H9 (cell line): ENCODE results near the gene CLDN18. TPM values are rescaled to one million over a fixed set of nuclear protein-coding genes. Genes with fewer than 3 reads are reported as not detected.

Source experiments
- DNase-seq: peaks from one replicate; pipeline ENCODE4 v3.0.0-alpha.2; 2017
- H2AFZ ChIP-seq: one replicate; pipeline ENCODE4 v1.6.1; 2013; ENCODE audit warnings: mild to moderate bottlenecking, low read length, control low read depth, moderate library complexity
- H2AK5ac ChIP-seq: 2 replicates; pipeline ENCODE4 v1.6.1; 2013; ENCODE audit warnings: low read length, control low read depth, mixed read lengths; ENCODE audit not compliant: insufficient read length
- H2BK120ac ChIP-seq: one replicate; pipeline ENCODE4 v1.6.1; 2013; ENCODE audit warnings: low read depth, mild to moderate bottlenecking, low read length, control low read depth, inconsistent platforms; ENCODE audit not compliant: poor library complexity, severe bottlenecking
- H2BK12ac ChIP-seq: 2 replicates; pipeline ENCODE4 v1.6.1; 2013; ENCODE audit warnings: low read length, control low read depth, mixed read lengths, low read depth; ENCODE audit not compliant: insufficient read length
- H2BK15ac ChIP-seq: 2 replicates; pipeline ENCODE4 v1.6.1; 2013; ENCODE audit warnings: low read depth, low read length, control low read depth
- H2BK20ac ChIP-seq: one replicate; pipeline ENCODE4 v1.6.1; 2013; ENCODE audit warnings: low read depth, mild to moderate bottlenecking, low read length, control low read depth, inconsistent platforms; ENCODE audit not compliant: poor library complexity, severe bottlenecking
- H2BK5ac ChIP-seq: 2 replicates; pipeline ENCODE4 v1.6.1; 2013; ENCODE audit warnings: low read length, control low read depth, mixed read lengths; ENCODE audit not compliant: insufficient read length
- H3K14ac ChIP-seq: 2 replicates; pipeline ENCODE4 v1.6.1; 2013; ENCODE audit warnings: low read length, control low read depth; ENCODE audit not compliant: insufficient read depth
- H3K18ac ChIP-seq: 2 replicates; pipeline ENCODE4 v1.6.1; 2013; ENCODE audit warnings: low read depth, mild to moderate bottlenecking, mixed read lengths, low read length, control low read depth; ENCODE audit not compliant: insufficient read length
- H3K23ac ChIP-seq: 2 replicates; pipeline ENCODE4 v1.6.1; 2013; ENCODE audit warnings: low read length, control low read depth, mixed read lengths, low read depth; ENCODE audit not compliant: insufficient read length
- H3K23me2 ChIP-seq: 2 replicates; pipeline ENCODE4 v1.6.1; 2013; ENCODE audit warnings: low read depth, mild to moderate bottlenecking, mixed read lengths, low read length, control low read depth; ENCODE audit not compliant: insufficient read length, poor library complexity, severe bottlenecking
- H3K27ac ChIP-seq: 2 replicates; pipeline ENCODE4 v1.5.1; 2013; ENCODE audit warnings: low read length, control low read depth, mixed read lengths, low read depth; ENCODE audit not compliant: insufficient read length
- H3K27me3 ChIP-seq: 2 replicates; pipeline ENCODE4 v1.6.1; 2013; ENCODE audit warnings: low read length, control low read depth, inconsistent platforms; ENCODE audit not compliant: insufficient read depth
- H3K4ac ChIP-seq: 2 replicates; pipeline ENCODE4 v1.6.1; 2013; ENCODE audit warnings: low read depth, mild to moderate bottlenecking, control low read depth, inconsistent platforms, low read length, moderate library complexity
- H3K4me1 ChIP-seq: 2 replicates; pipeline ENCODE4 v1.6.1; 2013; ENCODE audit warnings: low read length, control low read depth, inconsistent platforms; ENCODE audit not compliant: insufficient read depth
- H3K4me2 ChIP-seq: 2 replicates; pipeline ENCODE4 v1.6.1; 2013; ENCODE audit warnings: low read length, control low read depth, mixed read lengths; ENCODE audit not compliant: insufficient read length, insufficient read depth
- H3K56ac ChIP-seq: 2 replicates; pipeline ENCODE4 v1.6.1; 2013; ENCODE audit warnings: low read depth, mild to moderate bottlenecking, mixed read lengths, low read length, control low read depth; ENCODE audit not compliant: insufficient read length
- H3K79me1 ChIP-seq: 2 replicates; pipeline ENCODE4 v1.6.1; 2013; ENCODE audit warnings: low read depth, mild to moderate bottlenecking, moderate library complexity, low read length, control low read depth, inconsistent platforms; ENCODE audit not compliant: insufficient read depth, poor library complexity, severe bottlenecking
- H3K79me2 ChIP-seq: 2 replicates; pipeline ENCODE4 v1.6.1; 2013; ENCODE audit warnings: low read length, control low read depth, inconsistent platforms; ENCODE audit not compliant: insufficient read depth
- H3K9ac ChIP-seq: 2 replicates; pipeline ENCODE4 v1.6.1; 2013; ENCODE audit warnings: low read length, control low read depth, mixed read lengths; ENCODE audit not compliant: insufficient read length; ENCODE audit errors: extremely low read depth
- H3K9me3 ChIP-seq: one replicate; pipeline ENCODE4 v1.6.1; 2013; ENCODE audit warnings: low read depth, low read length, inconsistent platforms; ENCODE audit not compliant: control insufficient read depth
- H3T11ph ChIP-seq: one replicate; pipeline ENCODE4 v1.6.1; 2013; ENCODE audit warnings: mild to moderate bottlenecking, low read length, control low read depth, inconsistent platforms
- H4K20me1 ChIP-seq: one replicate; pipeline ENCODE4 v1.6.1; 2013; ENCODE audit not compliant: control insufficient read depth, insufficient read length, insufficient read depth
- H4K5ac ChIP-seq: 2 replicates; pipeline ENCODE4 v1.6.1; 2013; ENCODE audit warnings: low read depth, mild to moderate bottlenecking, mixed read lengths, low read length, control low read depth; ENCODE audit not compliant: insufficient read length
- H4K8ac ChIP-seq: replicated peaks from 2 replicates; pipeline ENCODE4 v1.6.1; 2013; ENCODE audit warnings: low read length, control low read depth, mixed read lengths, low read depth; ENCODE audit not compliant: insufficient read length
- H4K91ac ChIP-seq: 2 replicates; pipeline ENCODE4 v1.6.1; 2013; ENCODE audit warnings: low read depth, mild to moderate bottlenecking, moderate library complexity, mixed read lengths, low read length, control low read depth; ENCODE audit not compliant: insufficient read length
- H3K27ac Mint-ChIP-seq, 3 experiments: 2 replicates in 2 of 3; 3 replicates in 1 of 3; pipeline ENCODE4 v1.8.0; 2020 to 2021; ENCODE audit warnings: mixed read lengths in 3 of 3, mild to moderate bottlenecking in 1 of 3, moderate library complexity in 1 of 3
- H3K27me3 Mint-ChIP-seq: 2 replicates; pipeline ENCODE4 v1.8.0; 2021; ENCODE audit warnings: low read depth, mild to moderate bottlenecking, moderate library complexity, mixed read lengths
- H3K36me3 Mint-ChIP-seq, 3 experiments: 2 replicates in 2 of 3; 3 replicates in 1 of 3; pipeline ENCODE4 v1.8.0; 2020 to 2021; ENCODE audit warnings: low read depth in 3 of 3, mixed read lengths in 3 of 3; ENCODE audit not compliant: insufficient read depth in 1 of 3
- H3K4me1 Mint-ChIP-seq, 2 experiments: 2 replicates each; pipeline ENCODE4 v1.8.0; 2020; ENCODE audit warnings: mixed read lengths in 2 of 2
- H3K4me3 Mint-ChIP-seq, 2 experiments: 2 replicates in 1 of 2; 3 replicates in 1 of 2; pipeline ENCODE4 v1.8.0; 2020 to 2021; ENCODE audit warnings: mild to moderate bottlenecking in 2 of 2, mixed read lengths in 2 of 2, moderate library complexity in 1 of 2
- H3K9me3 Mint-ChIP-seq, 2 experiments: 2 replicates in 1 of 2; 3 replicates in 1 of 2; pipeline ENCODE4 v1.8.0; 2020; ENCODE audit warnings: mild to moderate bottlenecking in 2 of 2, mixed read lengths in 2 of 2, moderate library complexity in 1 of 2
- CTCF ChIP-seq: fragments of 200-600 bp; sonication (generic); conservative IDR thresholded peaks from 3 replicates; pipeline ENCODE4 v1.8.0; 2021; ENCODE audit warnings: antibody characterized with exemption, mild to moderate bottlenecking
- WGBS: extraction: QIAGEN DNeasy Blood & Tissue Kit; methylation state at CpG from one replicate; pipeline ENCODE4 v1.1.7; 2013; ENCODE audit warnings: missing lambda C conversion rate, low lambda C conversion rate, mixed read lengths; ENCODE audit not compliant: insufficient read length; ENCODE audit errors: extremely low coverage; 5-methylcytosine and 5-hydroxymethylcytosine counted together
- total RNA-seq: library from RNA; stranded (reverse); gene quantifications from 2 replicates; pipeline ENCODE4 v1.2.1, GENCODE V29; 2021

Gene CLDN18
- total RNA-seq, 1 experiment from 2014 or later: not detected

- Histone ChIP-seq H3K4ac (no peak overlapping the region), H2AK5ac (no peak overlapping the region), H4K5ac (no peak overlapping the region), H3K79me2 (no peaks in the 10 kb centered on the region), H3T11ph (no peak overlapping the region), H3K9ac (no peak overlapping the region), H3K9me3 (no peaks in the 10 kb centered on the region), H4K20me1 (no peaks in the 10 kb centered on the region), H2BK120ac (no peak overlapping the region), H2BK5ac (no peak overlapping the region), H3K18ac (no peak overlapping the region), H2BK12ac (no peak overlapping the region), H3K4me1 (no peaks in the 10 kb centered on the region), H2BK20ac (no peak overlapping the region), H3K14ac (no peak overlapping the region), H4K91ac (no peak overlapping the region), H3K27me3 (no peaks in the 10 kb centered on the region), H3K4me2 (no peak overlapping the region), H2AFZ (no peak overlapping the region), H3K56ac (no peak overlapping the region), H3K23me2 (no peaks in the 10 kb centered on the region), H3K23ac (no peak overlapping the region), H3K27ac (no peak overlapping the region), H2BK15ac (no peak overlapping the region), H4K8ac (no peak overlapping the region), H3K79me1 (no peaks in the 10 kb centered on the region)
- peaks cover 0 to 2% of the 10 kb centered on the region in 2 experiments; a peak in 1 of 4 replicates for H3K4me1 Mint-ChIP-seq
- no peaks in the 10 kb centered on the region for H3K9me3 Mint-ChIP-seq
- no CpG with 5 or more reads among the region's 4 CpGs for WGBS
- H3K36me3 Mint-ChIP-seq: no peaks in the 10 kb centered on the region
- no peak for TF ChIP-seq CTCF
- DNase-seq: no peak
- H3K27ac Mint-ChIP-seq: no peak overlapping the region; a peak in 1 of 7 replicates
- H3K4me3 Mint-ChIP-seq: no peak overlapping the region
- no peaks in the 10 kb centered on the region for H3K27me3 Mint-ChIP-seq
These were observed 28.9 kb downstream of the CLDN18 start for GRCh38 chr3:138038725-138039462.
